Body of pancreas (tissue), 4 donors: Measurements from ENCODE around the gene EFCAB6. TPM values are rescaled to one million over a fixed set of nuclear protein-coding genes. Genes with fewer than 3 reads are reported as not detected.

Experiments
- ATAC-seq: fragments of 150-250 bp; one replicate; pipeline ENCODE4 v1.9.1; 2016
- DNase-seq, 4 donors: peaks; one replicate each; pipeline ENCODE4 v3.0.0-alpha.2; 2019
- H3K27ac ChIP-seq, 4 donors: fragments of 200-600 bp; sonication (generic); 1 replicate in 3 of 4; 2 replicates in 1 of 4; pipeline versions ENCODE4 v1.5.1 to v1.6.1; 2016 to 2019; ENCODE audit warnings: mild to moderate bottlenecking in 1 of 4, mixed read lengths in 1 of 4, moderate library complexity in 1 of 4
- H3K27me3 ChIP-seq, 2 donors: fragments of 200-600 bp; sonication (generic); one replicate each; pipeline ENCODE4 v1.6.0; 2016; ENCODE audit warnings: mild to moderate bottlenecking in 1 of 2
- H3K36me3 ChIP-seq, 2 donors: fragments of 200-600 bp; sonication (generic); replicated peaks in 1 of 2; 2 replicates each; pipeline ENCODE4 v1.5.1; 2016; ENCODE audit warnings: low read depth in 2 of 2; ENCODE audit not compliant: insufficient read depth in 1 of 2
- H3K4me1 ChIP-seq: fragments of 200-600 bp; sonication (generic); one replicate; pipeline ENCODE4 v1.6.0; 2016
- H3K4me3 ChIP-seq, 2 donors: fragments of 200-600 bp; sonication (generic); 1 replicate in 1 of 2; 2 replicates in 1 of 2; pipeline ENCODE4 v1.5.1; 2016 to 2019
- H3K9me3 ChIP-seq, 3 donors: fragments of 200-600 bp; sonication (generic); 1 replicate in 2 of 3; 2 replicates in 1 of 3; pipeline ENCODE4 v1.5.1; 2016
- CTCF ChIP-seq, 7 experiments: fragments of 450-650 bp in 4 of 7; fragments of 200-600 bp in 3 of 7; sonication (generic) in 3 of 7; IDR thresholded peaks; one replicate each; pipeline ENCODE4 v1.5.1; 2016 to 2019; ENCODE audit warnings: antibody characterized with exemption in 7 of 7
- POLR2A ChIP-seq, 3 donors: fragments of 450-650 bp; IDR thresholded peaks; one replicate each; pipeline ENCODE4 v1.6.1; 2016; ENCODE audit warnings: antibody characterized with exemption in 3 of 3, mild to moderate bottlenecking in 2 of 3
- WGBS, 2 donors: methylation state at CpG; one replicate each; pipeline ENCODE4 v1.1.5; 2017; 5-methylcytosine and 5-hydroxymethylcytosine counted together
- intact Hi-C: fragments of 100-400 bp; cut with DNase I; formaldehyde crosslinking; loops from one replicate; pipeline ENCODE4 v1.15.1; 2023
- total RNA-seq, 2 donors: library from RNA; depleted of rRNA; stranded (reverse); fragments of >200 nt; gene quantifications; one replicate each; pipeline ENCODE4 v1.1.0, GENCODE V29; 2016

EFCAB6 gene
- total RNA-seq, 2 donors from 2014 or later, result 4.0 to 4.4 TPM

GRCh38 chr22:43600265-43600664, 211.8 kb downstream of the EFCAB6 start:
- Histone ChIP-seq H3K9me3 (no peaks in the 10 kb centered on the region), H3K36me3 (no peaks in the 10 kb centered on the region), H3K4me1 (no peaks in the 10 kb centered on the region), H3K27ac (no peak overlapping the region), H3K27me3 (no peaks in the 10 kb centered on the region), H3K4me3 (no peak overlapping the region)
- no peak for DNase-seq
- intact Hi-C loops, result no loop called here
- no peak for ATAC-seq
- TF ChIP-seq POLR2A (IDR thresholded peaks at IDR 0.05), result no peak
- TF ChIP-seq CTCF (IDR thresholded peaks at IDR 0.05), result no peak
- WGBS, 2 donors, result 88 to 92% methylated on average over 9 of the region's 9 CpGs

DNA sequence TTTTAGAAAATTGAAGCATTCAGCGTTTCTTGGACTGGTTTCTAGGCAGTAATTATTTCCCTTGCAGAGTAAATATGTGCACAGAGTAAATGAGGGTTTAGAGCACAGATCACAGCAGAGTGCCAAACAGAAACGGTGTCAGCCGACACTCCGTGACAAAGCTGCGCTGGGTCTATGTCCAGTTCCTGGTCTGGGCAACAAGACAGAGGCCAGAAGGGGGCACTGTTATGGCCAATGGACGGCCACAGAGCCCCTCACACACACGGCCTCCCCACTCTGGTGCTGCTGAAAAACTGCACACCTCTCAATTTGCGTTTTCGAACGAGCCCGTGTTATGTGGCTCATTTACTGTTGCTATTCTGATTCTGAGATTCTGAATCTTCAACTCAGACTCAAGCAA, 219.6 kb downstream of the EFCAB6 start:
- H3K4me3 ChIP-seq, result no peak overlapping the region
- no peaks in the 10 kb centered on the region for H3K4me1 ChIP-seq
- TF ChIP-seq POLR2A (IDR thresholded peaks at IDR 0.05) (no peak), CTCF (IDR thresholded peaks at IDR 0.05) (no peak)
- WGBS, 2 donors, result 65 to 67% methylated on average over 11 of the region's 11 CpGs
- intact Hi-C loops, result no loop called here
- peak in 2 of 4 donors; percentile 4 to 20 for DNase-seq
- no peaks in the 10 kb centered on the region for H3K9me3 ChIP-seq
- no peak overlapping the region for H3K27ac ChIP-seq
- H3K27me3 ChIP-seq, result no peaks in the 10 kb centered on the region
- no peak for ATAC-seq
- H3K36me3 ChIP-seq, result no peaks in the 10 kb centered on the region

DNA sequence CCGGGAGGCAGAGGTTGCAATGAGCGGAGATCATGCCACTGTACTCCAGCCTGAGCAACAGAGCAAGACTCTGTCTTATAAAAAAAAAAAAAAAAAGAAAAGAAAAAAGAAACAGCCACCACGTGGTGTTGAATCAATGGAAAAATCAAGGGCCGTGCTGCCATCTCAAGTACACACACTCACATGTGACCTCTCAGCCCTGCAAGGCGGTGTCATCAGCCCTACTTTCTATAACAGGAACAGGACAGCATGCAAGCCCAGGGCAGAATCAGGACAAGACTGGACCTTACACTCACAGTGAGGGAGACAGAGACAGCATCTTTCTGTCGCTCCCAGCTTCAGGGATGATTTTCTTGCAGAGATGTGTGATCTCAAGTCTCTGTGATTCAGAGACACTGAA, 220.7 kb downstream of the EFCAB6 start:
- Histone ChIP-seq H3K4me1 (no peaks in the 10 kb centered on the region), H3K27ac (no peak overlapping the region), H3K36me3 (no peaks in the 10 kb centered on the region), H3K9me3 (no peaks in the 10 kb centered on the region), H3K4me3 (no peak overlapping the region), H3K27me3 (no peaks in the 10 kb centered on the region)
- WGBS, 2 donors, result 76 to 82% methylated on average over 6 of the region's 6 CpGs
- TF ChIP-seq POLR2A (IDR thresholded peaks at IDR 0.05) (no peak), CTCF (IDR thresholded peaks at IDR 0.05) (no peak)
- DNase-seq, result no peak
- intact Hi-C loops, result no loop called here
- ATAC-seq, result no peak

GRCh38 chr22:43587574-43587973, 224.5 kb downstream of the EFCAB6 start:
- Histone ChIP-seq H3K27ac (no peak overlapping the region), H3K9me3 (no peaks in the 10 kb centered on the region), H3K27me3 (no peaks in the 10 kb centered on the region), H3K4me1 (no peaks in the 10 kb centered on the region), H3K36me3 (no peaks in the 10 kb centered on the region), H3K4me3 (no peak overlapping the region)
- TF ChIP-seq POLR2A (IDR thresholded peaks at IDR 0.05), result no peak
- TF ChIP-seq CTCF (IDR thresholded peaks at IDR 0.05), result no peak
- intact Hi-C loops, result no loop called here
- DNase-seq (no peak), ATAC-seq (no peak)
- WGBS, 2 donors, result 0 to 88% methylated on average over 1 of the region's 1 CpG

DNA sequence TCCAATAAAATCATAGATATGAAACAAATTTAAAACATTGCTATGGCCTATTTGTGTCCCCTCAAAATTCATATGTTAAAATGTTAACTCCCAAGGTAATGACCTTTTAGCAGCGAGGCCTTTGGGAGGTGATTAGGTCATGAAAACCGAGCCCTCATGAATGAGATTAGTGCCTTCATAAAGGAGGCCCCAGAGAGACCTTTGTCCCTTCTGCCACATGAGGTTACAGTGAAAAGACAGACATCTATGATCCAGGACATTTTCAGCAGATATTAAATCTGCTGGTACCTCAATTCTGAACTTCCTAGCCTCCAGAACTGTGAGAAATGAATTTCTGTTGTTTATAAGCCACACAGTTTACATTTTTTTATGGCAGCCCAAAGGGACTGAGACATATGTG, 228.6 kb downstream of the EFCAB6 start:
- no peak for DNase-seq

More for the DNA sequence above, 228.6 kb downstream of the EFCAB6 start:
- Histone ChIP-seq H3K9me3 (no peaks in the 10 kb centered on the region), H3K27me3 (no peaks in the 10 kb centered on the region), H3K4me1 (no peaks in the 10 kb centered on the region), H3K4me3 (no peak overlapping the region), H3K36me3 (no peaks in the 10 kb centered on the region), H3K27ac (no peak overlapping the region)
- WGBS, 2 donors, result 76 to 78% methylated on average over 2 of the region's 2 CpGs
- TF ChIP-seq POLR2A (IDR thresholded peaks at IDR 0.05) (no peak), CTCF (IDR thresholded peaks at IDR 0.05) (no peak)
- intact Hi-C loops, result no loop called here
- ATAC-seq, result no peak
